ENCODE results near the gene DCAF12L1.

DCAF12L1 gene

DNA sequence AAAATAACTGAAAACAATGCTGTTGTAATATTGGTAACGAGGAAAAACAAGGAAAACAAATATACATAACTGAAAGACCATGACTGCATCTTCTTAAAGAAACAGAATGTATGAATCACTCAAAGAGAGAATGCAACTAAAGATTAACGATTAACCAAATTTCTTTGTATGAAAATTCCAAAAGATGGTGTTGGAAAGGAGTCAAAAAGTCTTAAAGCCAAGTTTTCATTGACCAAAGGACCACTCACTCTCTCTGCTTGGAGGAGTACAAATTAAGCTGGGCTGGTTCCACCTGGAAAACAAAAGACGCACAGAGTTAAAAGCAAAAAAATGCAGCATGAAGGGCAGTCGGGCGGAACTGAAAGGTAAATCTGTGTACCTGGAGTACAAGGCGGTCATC, 1.8 kb downstream of the DCAF12L1 start:
- ChIA-PET CTCF (no interaction called here), POLR2A (no interaction called here)
- TF ChIP-seq, protein P1, sequence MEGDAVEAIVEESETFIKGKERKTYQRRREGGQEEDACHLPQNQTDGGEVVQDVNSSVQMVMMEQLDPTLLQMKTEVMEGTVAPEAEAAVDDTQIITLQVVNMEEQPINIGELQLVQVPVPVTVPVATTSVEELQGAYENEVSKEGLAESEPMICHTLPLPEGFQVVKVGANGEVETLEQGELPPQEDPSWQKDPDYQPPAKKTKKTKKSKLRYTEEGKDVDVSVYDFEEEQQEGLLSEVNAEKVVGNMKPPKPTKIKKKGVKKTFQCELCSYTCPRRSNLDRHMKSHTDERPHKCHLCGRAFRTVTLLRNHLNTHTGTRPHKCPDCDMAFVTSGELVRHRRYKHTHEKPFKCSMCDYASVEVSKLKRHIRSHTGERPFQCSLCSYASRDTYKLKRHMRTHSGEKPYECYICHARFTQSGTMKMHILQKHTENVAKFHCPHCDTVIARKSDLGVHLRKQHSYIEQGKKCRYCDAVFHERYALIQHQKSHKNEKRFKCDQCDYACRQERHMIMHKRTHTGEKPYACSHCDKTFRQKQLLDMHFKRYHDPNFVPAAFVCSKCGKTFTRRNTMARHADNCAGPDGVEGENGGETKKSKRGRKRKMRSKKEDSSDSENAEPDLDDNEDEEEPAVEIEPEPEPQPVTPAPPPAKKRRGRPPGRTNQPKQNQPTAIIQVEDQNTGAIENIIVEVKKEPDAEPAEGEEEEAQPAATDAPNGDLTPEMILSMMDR (IDR thresholded peaks at IDR 0.05; ENCODE audit: insufficient read depth, low read length, missing control alignments): no peak
- H3K4me3 ChIP-seq (ENCODE audit: low read depth, low read length): no peak overlapping the region
- DNase-seq (ENCODE audit: low read depth, low spot score): no peak

DNA sequence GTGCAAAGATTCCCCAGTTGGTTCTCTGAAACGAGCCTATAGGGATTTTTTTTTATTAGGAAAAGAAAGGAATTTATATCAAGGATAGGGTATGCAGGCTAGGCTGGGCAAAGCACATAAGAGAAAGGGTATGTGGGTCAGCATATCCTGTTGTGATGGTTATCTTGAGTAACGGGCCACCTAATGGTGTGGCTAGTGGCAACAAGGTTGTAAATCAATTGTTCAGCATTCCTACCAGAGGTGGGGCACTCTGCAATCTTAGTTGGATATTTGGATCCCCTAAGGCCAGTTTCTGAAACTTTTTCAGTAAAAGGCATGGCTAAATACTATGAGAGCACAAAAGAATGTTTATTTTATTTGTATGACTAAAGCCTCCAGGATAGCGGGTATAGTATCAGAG, 42.7 kb downstream of the DCAF12L1 start:
- no peak overlapping the region for H3K4me3 ChIP-seq (ENCODE audit: low read depth, low read length)
- DNase-seq (ENCODE audit: low read depth, low spot score): no peak
- ChIA-PET CTCF (no interaction called here), POLR2A (no interaction called here)
- TF ChIP-seq, protein P1 (IDR thresholded peaks at IDR 0.05; ENCODE audit: insufficient read depth, low read length, missing control alignments): no peak
